Measurements from ENCODE around the gene PRMT9.

GRCh38 chr4:147594107-147594506, 89.9 kb downstream of the PRMT9 start:
- TF ChIP-seq CTCF (IDR thresholded peaks at IDR 0.05) (no peak), POLR2AphosphoS5 (IDR thresholded peaks at IDR 0.05) (no peak)
